Calu3 (cell line): ENCODE data around the gene AGGF1. TPM values are rescaled to one million over a fixed set of nuclear protein-coding genes. Genes with fewer than 3 reads are reported as not detected.

ENCODE experiments used
- BruUV-seq: library from RNA; stranded (reverse); fragments of 400-500 nt; replicated peaks from 2 replicates; lab custom pipeline; 2021; lab: Mats Ljungman, UMichigan
- CTCF ChIA-PET: fragments of 300-600 bp; sonication (Branson Sonifier 250); formaldehyde crosslinking; loops from one replicate; lab custom pipeline; 2022; ENCODE audit warnings: antibody characterized with exemption; lab: Charles Lee
- DNase-seq: peaks from one replicate; pipeline ENCODE4 v3.0.0; 2022
- H3K27ac Mint-ChIP-seq: one replicate; pipeline ENCODE4 v1.8.0; 2022; ENCODE audit warnings: mixed read lengths; ENCODE audit not compliant: unreplicated experiment
- H3K27me3 Mint-ChIP-seq: one replicate; pipeline ENCODE4 v1.8.0; 2022; ENCODE audit warnings: mixed read lengths; ENCODE audit not compliant: unreplicated experiment
- H3K36me3 Mint-ChIP-seq: one replicate; pipeline ENCODE4 v1.8.0; 2022; ENCODE audit warnings: mild to moderate bottlenecking, moderate library complexity, mixed read lengths; ENCODE audit not compliant: insufficient read depth, unreplicated experiment
- H3K4me1 Mint-ChIP-seq: one replicate; pipeline ENCODE4 v1.8.0; 2022; ENCODE audit warnings: mild to moderate bottlenecking, low read depth, mixed read lengths; ENCODE audit not compliant: unreplicated experiment
- H3K4me3 Mint-ChIP-seq: one replicate; pipeline ENCODE4 v1.8.0; 2022; ENCODE audit warnings: mild to moderate bottlenecking, low read depth, moderate library complexity, mixed read lengths; ENCODE audit not compliant: unreplicated experiment
- H3K9me3 Mint-ChIP-seq: one replicate; pipeline ENCODE4 v1.8.0; 2022; ENCODE audit warnings: low read depth, mixed read lengths; ENCODE audit not compliant: unreplicated experiment
- intact Hi-C: fragments of 100-400 bp; cut with micrococcal nuclease; formaldehyde crosslinking; loops from one replicate; pipeline ENCODE4 v1.10.0; 2022; ENCODE audit not compliant: unreplicated experiment
- total RNA-seq: library from RNA; stranded (reverse); gene quantifications from 2 replicates; pipeline ENCODE4 v1.2.3, GENCODE V29; 2022
- TF ChIP-seq, protein P1 (sequence below): fragments of 200-600 bp; IDR thresholded peaks from one replicate; pipeline ENCODE4 v1.8.0; 2022; ENCODE audit warnings: antibody characterized with exemption; ENCODE audit not compliant: unreplicated experiment

The AGGF1 gene
- total RNA-seq, 1 experiment from 2014 or later, result 29.5 TPM

DNA sequence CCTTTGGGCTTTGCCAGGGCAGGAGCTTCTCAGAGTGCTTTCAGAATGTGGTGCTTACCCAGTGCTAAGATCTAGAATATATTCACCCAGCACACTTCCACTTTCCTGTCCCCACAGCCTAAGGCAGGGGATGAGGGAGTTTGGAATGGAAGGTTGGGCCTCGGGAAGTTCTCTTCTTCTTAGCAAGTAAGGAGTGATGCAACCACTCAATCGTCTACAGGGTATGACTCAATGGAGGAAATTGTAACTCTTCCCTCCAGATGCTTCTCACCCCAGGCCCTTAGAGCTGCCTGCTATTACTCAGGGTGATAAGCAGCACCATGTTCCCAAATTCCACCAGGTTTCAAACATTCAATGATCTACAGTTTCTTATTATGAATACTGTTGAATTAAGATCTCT lies 30.8 kb upstream of the AGGF1 start:
- intact Hi-C loops, result no loop called here
- no peak overlapping the region for H3K27ac Mint-ChIP-seq
- CTCF ChIA-PET, result interaction anchor here (0.7 kb wide), 1 partner anchor 405 kb away, joined by 3 read pairs; no protein-coding TSS in a partner anchor

DNA sequence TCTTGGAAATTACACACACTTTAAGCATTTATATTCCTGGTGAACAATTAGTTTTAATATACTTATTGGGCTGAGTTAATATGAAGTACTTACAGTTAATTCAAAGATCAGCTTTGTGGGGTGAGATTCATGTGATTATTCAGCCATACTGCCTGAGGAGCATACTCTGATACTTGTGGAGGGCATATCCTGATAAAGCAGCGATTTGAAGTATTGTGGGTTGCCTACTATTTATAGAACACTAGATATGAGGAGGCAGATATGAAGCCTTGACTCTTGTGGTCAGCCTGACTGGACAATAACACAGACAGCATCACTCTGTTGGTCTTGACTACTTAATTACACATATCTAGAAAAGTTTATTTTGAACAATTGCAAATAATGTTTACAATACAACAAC lies 27.0 kb upstream of the AGGF1 start:
- Mint-ChIP-seq H3K27ac (no peak overlapping the region), H3K36me3 (no peaks in the 10 kb centered on the region), H3K4me1 (no peaks in the 10 kb centered on the region), H3K9me3 (peaks cover 2% of the 10 kb centered on the region), H3K4me3 (no peak overlapping the region), H3K27me3 (no peaks in the 10 kb centered on the region)
- no peak for DNase-seq
- CTCF ChIA-PET, result no interaction called here
- TF ChIP-seq, protein P1, sequence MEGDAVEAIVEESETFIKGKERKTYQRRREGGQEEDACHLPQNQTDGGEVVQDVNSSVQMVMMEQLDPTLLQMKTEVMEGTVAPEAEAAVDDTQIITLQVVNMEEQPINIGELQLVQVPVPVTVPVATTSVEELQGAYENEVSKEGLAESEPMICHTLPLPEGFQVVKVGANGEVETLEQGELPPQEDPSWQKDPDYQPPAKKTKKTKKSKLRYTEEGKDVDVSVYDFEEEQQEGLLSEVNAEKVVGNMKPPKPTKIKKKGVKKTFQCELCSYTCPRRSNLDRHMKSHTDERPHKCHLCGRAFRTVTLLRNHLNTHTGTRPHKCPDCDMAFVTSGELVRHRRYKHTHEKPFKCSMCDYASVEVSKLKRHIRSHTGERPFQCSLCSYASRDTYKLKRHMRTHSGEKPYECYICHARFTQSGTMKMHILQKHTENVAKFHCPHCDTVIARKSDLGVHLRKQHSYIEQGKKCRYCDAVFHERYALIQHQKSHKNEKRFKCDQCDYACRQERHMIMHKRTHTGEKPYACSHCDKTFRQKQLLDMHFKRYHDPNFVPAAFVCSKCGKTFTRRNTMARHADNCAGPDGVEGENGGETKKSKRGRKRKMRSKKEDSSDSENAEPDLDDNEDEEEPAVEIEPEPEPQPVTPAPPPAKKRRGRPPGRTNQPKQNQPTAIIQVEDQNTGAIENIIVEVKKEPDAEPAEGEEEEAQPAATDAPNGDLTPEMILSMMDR, result no peak
- no TSS peak for BruUV-seq
- intact Hi-C loops, result no loop called here

More for the DNA sequence above, 30.8 kb upstream of the AGGF1 start:
- TF ChIP-seq, protein P1, result no peak
- DNase-seq, result no peak
- H3K9me3 Mint-ChIP-seq, result no peaks in the 10 kb centered on the region
- H3K4me1 Mint-ChIP-seq, result no peaks in the 10 kb centered on the region
- no peaks in the 10 kb centered on the region for H3K36me3 Mint-ChIP-seq
- H3K27me3 Mint-ChIP-seq, result no peaks in the 10 kb centered on the region
- no peak overlapping the region for H3K4me3 Mint-ChIP-seq
- no TSS peak for BruUV-seq

DNA sequence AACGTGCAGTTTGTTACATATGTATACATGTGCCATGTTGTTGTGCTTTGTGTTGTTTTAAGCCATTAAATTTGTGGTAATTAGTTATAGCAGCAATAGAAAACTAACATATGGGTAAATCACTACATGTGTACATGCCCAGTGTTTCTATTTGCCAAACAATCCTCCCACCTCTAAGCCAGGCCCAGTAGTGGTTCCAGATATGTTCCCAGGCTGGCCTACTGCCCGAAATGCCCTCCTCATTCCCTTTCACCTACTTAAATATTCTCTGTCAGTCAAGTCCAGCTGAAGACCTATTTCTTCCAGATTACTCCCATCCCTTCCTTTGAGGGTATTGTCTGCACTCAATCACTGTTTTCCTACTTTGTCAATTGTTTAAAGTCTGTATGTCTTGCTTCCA lies 24.1 kb upstream of the AGGF1 start:
- Mint-ChIP-seq H3K4me1 (no peaks in the 10 kb centered on the region), H3K9me3 (peaks cover 2% of the 10 kb centered on the region), H3K36me3 (no peaks in the 10 kb centered on the region), H3K27me3 (no peaks in the 10 kb centered on the region), H3K27ac (no peak overlapping the region), H3K4me3 (no peak overlapping the region)
- TF ChIP-seq, protein P1, result no peak
- CTCF ChIA-PET, result no interaction called here
- intact Hi-C loops, result no loop called here
- no TSS peak for BruUV-seq
- DNase-seq, result no peak

DNA sequence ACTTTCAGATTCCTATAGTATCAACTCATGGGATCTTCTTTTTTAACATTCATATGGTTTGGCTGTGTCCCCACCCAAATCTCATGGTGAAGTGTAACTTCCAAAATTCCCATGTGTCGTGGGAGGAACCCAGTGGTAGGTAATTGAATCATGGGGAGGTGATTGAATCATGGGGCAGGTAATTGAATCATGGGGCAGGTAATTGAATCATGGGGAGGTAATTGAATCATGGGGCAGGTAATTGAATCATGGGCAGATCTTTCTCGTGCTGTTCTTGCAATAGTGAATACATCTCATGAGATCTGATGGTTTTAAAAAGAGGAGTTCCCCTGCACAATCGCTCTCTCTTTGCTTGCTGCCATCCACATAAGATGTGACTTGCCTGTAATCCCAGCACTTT lies 21.8 kb upstream of the AGGF1 start:
- BruUV-seq, result no TSS peak
- intact Hi-C loops, result no loop called here
- H3K4me3 Mint-ChIP-seq, result no peak overlapping the region
- CTCF ChIA-PET, result no interaction called here
- TF ChIP-seq, protein P1, result no peak
- no peaks in the 10 kb centered on the region for H3K27me3 Mint-ChIP-seq
- H3K4me1 Mint-ChIP-seq, result no peaks in the 10 kb centered on the region
- no peak for DNase-seq
- no peaks in the 10 kb centered on the region for H3K36me3 Mint-ChIP-seq
- no peak overlapping the region for H3K27ac Mint-ChIP-seq
- H3K9me3 Mint-ChIP-seq, result peaks cover 2% of the 10 kb centered on the region
